ES-I3 (cell line): ENCODE data around the gene TMEM222.
"Not testable (repeated sequence)": the region's sequence is repeated elsewhere in the genome, so short reads cannot be mapped to it uniquely, and the experiment has no call there.

Experiments
- H3K36me3 ChIP-seq: 2 replicates; pipeline ENCODE4 v1.6.1; 2013; ENCODE audit warnings: mild to moderate bottlenecking, low read length, control low read depth, moderate library complexity; ENCODE audit not compliant: insufficient read depth
- H3K4me1 ChIP-seq: 2 replicates; pipeline ENCODE4 v1.6.1; 2013; ENCODE audit warnings: mild to moderate bottlenecking, control low read depth, low read length; ENCODE audit not compliant: insufficient read depth
- H3K9ac ChIP-seq: 2 replicates; pipeline ENCODE4 v1.6.1; 2013; ENCODE audit warnings: low read depth, mild to moderate bottlenecking, low read length, moderate library complexity
- H3K9me3 ChIP-seq: 2 replicates; pipeline ENCODE4 v1.6.1; 2013; ENCODE audit warnings: mild to moderate bottlenecking, low read length, moderate library complexity; ENCODE audit not compliant: control insufficient read depth, insufficient read depth

TMEM222 gene

GRCh38 chr1:27321813-27322568 is at the start of gene TMEM222:
Gene TMEM222 (plus strand): TSS chr1:27322163. CDS start chr1:27322198, 35 bp downstream.
- H3K9me3 ChIP-seq = no peaks in the 10 kb centered on the region
- peak within 1 kb of the TSS; percentile 87 for H3K9ac ChIP-seq
- peaks cover 13% of the 10 kb centered on the region for H3K4me1 ChIP-seq
- peaks cover 4% of the 10 kb centered on the region; the same call in 1 of the 2 replicates for H3K36me3 ChIP-seq

GRCh38 chr1:27274204-27274603 is 47.8 kb upstream of the TMEM222 start:
- Histone ChIP-seq H3K9ac (no peak overlapping the region), H3K36me3 (no peaks in the 10 kb centered on the region), H3K9me3 (peaks cover 4% of the 10 kb centered on the region), H3K4me1 (no peaks in the 10 kb centered on the region)

GRCh38 chr1:27275696-27276095 is 46.3 kb upstream of the TMEM222 start:
- Histone ChIP-seq H3K4me1 (no peaks in the 10 kb centered on the region), H3K36me3 (no peaks in the 10 kb centered on the region), H3K9me3 (peaks cover 4% of the 10 kb centered on the region), H3K9ac (no peak overlapping the region)

GRCh38 chr1:27284425-27285273 is 37.3 kb upstream of the TMEM222 start:
- Histone ChIP-seq H3K9ac (no peak overlapping the region), H3K9me3 (no peaks in the 10 kb centered on the region), H3K4me1 (0 out of 2 replicates have a peak, but pooled peaks cover 4% of the 10 kb centered on the region), H3K36me3 (peaks cover 6% of the 10 kb centered on the region; the same call in 1 of the 2 replicates)

- Histone ChIP-seq H3K9ac (no peak overlapping the region), H3K9me3 (no peaks in the 10 kb centered on the region), H3K4me1 (0 out of 2 replicates have a peak, but pooled peaks cover 4% of the 10 kb centered on the region), H3K36me3 (peaks cover 6% of the 10 kb centered on the region; the same call in 1 of the 2 replicates)
These were observed 36.7 kb upstream of the TMEM222 start for GRCh38 chr1:27285274-27285660.

- not testable (repeated sequence) for H3K9ac ChIP-seq, H3K9me3 ChIP-seq, H3K36me3 ChIP-seq, H3K4me1 ChIP-seq
These were observed 36.1 kb upstream of the TMEM222 start for GRCh38 chr1:27285821-27286220.

GRCh38 chr1:27289125-27289524 is 32.8 kb upstream of the TMEM222 start:
- H3K36me3 ChIP-seq, H3K9me3 ChIP-seq, H3K4me1 ChIP-seq, H3K9ac ChIP-seq: not testable (repeated sequence)

- Histone ChIP-seq H3K4me1 (no peaks in the 10 kb centered on the region), H3K9me3 (no peaks in the 10 kb centered on the region), H3K36me3 (peaks cover 6% of the 10 kb centered on the region; the same call in 1 of the 2 replicates)
These were observed 31.4 kb upstream of the TMEM222 start for GRCh38 chr1:27290581-27290980.

GRCh38 chr1:27292106-27292505 is 29.9 kb upstream of the TMEM222 start:
- Histone ChIP-seq H3K9me3 (no peaks in the 10 kb centered on the region), H3K36me3 (peaks cover 6% of the 10 kb centered on the region; the same call in 1 of the 2 replicates), H3K9ac (no peak overlapping the region), H3K4me1 (no peaks in the 10 kb centered on the region)

More at GRCh38 chr1:27290581-27290980, 31.4 kb upstream of the TMEM222 start:
- H3K9ac ChIP-seq = no peak overlapping the region

GRCh38 chr1:27293915-27294314 is 28.0 kb upstream of the TMEM222 start:
- Histone ChIP-seq H3K9me3 (no peaks in the 10 kb centered on the region), H3K9ac (no peak overlapping the region), H3K4me1 (peaks cover 3% of the 10 kb centered on the region), H3K36me3 (no peaks in the 10 kb centered on the region)

GRCh38 chr1:27296773-27297291 is 25.1 kb upstream of the TMEM222 start:
- Histone ChIP-seq H3K36me3 (no peaks in the 10 kb centered on the region), H3K9ac (no peak overlapping the region), H3K4me1 (peaks cover 31% of the 10 kb centered on the region), H3K9me3 (no peaks in the 10 kb centered on the region)

GRCh38 chr1:27297903-27298302 is 24.1 kb upstream of the TMEM222 start:
- no peaks in the 10 kb centered on the region for H3K9me3 ChIP-seq
- no peak overlapping the region for H3K9ac ChIP-seq
- peaks cover 34% of the 10 kb centered on the region for H3K4me1 ChIP-seq
- H3K36me3 ChIP-seq = no peaks in the 10 kb centered on the region

- H3K9me3 ChIP-seq = no peaks in the 10 kb centered on the region
- no peak overlapping the region for H3K9ac ChIP-seq
- peaks cover 34% of the 10 kb centered on the region for H3K4me1 ChIP-seq
- no peaks in the 10 kb centered on the region for H3K36me3 ChIP-seq
These were observed 23.2 kb upstream of the TMEM222 start for GRCh38 chr1:27298632-27299384.
